ENCODE measurements around the gene ERN1. TPM values are rescaled to one million over a fixed set of nuclear protein-coding genes. Genes with fewer than 3 reads are reported as not detected.

ERN1 gene
- total RNA-seq, 1 experiment from 2014 or later, result 13.5 TPM

DNA sequence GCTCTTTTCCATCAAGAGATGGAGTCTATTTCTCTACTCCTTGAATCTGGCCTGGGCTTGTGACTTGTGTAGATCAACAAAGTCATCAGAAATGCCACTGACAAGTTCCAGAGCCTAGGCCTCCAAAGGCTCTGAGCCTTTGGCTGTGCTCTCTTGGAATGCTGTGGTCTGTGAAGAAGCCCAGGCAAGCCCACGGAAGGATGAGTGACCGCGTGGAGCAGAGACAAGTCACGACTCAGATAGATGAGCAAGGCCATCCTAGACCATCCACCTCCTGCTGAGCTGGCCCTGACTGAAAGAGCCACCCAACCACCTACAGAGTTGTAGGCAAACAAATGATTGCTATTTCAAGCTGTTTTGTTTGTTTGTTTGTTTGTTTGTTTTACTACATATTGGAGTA, 97.9 kb downstream of the ERN1 start:
- H3K79me2 ChIP-seq (ENCODE audit: low read length), result no peaks in the 10 kb centered on the region
- no peak overlapping the region for H3K27ac ChIP-seq (ENCODE audit: low read length)
- 0 out of 2 replicates have a peak, but pooled peaks have one; percentile 21 for ATAC-seq
- H3K9me2 ChIP-seq (replicated peaks; ENCODE audit: low read length), result no peaks in the 10 kb centered on the region
- TF ChIP-seq EZH2phosphoT487 (IDR thresholded peaks at IDR 0.05; ENCODE audit: borderline replicate concordance, low read length) (no peak), EZH2 (IDR thresholded peaks at IDR 0.05; ENCODE audit: low read length, unreplicated experiment) (no peak)
- TF ChIP-seq, protein P1, sequence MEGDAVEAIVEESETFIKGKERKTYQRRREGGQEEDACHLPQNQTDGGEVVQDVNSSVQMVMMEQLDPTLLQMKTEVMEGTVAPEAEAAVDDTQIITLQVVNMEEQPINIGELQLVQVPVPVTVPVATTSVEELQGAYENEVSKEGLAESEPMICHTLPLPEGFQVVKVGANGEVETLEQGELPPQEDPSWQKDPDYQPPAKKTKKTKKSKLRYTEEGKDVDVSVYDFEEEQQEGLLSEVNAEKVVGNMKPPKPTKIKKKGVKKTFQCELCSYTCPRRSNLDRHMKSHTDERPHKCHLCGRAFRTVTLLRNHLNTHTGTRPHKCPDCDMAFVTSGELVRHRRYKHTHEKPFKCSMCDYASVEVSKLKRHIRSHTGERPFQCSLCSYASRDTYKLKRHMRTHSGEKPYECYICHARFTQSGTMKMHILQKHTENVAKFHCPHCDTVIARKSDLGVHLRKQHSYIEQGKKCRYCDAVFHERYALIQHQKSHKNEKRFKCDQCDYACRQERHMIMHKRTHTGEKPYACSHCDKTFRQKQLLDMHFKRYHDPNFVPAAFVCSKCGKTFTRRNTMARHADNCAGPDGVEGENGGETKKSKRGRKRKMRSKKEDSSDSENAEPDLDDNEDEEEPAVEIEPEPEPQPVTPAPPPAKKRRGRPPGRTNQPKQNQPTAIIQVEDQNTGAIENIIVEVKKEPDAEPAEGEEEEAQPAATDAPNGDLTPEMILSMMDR (conservative IDR thresholded peaks at IDR 0.05; ENCODE audit: low read depth, low read length), result no peak
- POLR2A ChIA-PET (ENCODE audit: unreplicated experiment), result no interaction called here
- peak; percentile 33 for DNase-seq
- no peak overlapping the region for H3K4me3 ChIP-seq (ENCODE audit: low read length)
- H3K4me1 ChIP-seq (ENCODE audit: insufficient read depth, low read length), result no peaks in the 10 kb centered on the region
- H3K9ac ChIP-seq (ENCODE audit: low read length), result no peak overlapping the region
- H3K9me3 ChIP-seq (ENCODE audit: low read length), result no peaks in the 10 kb centered on the region
- H3K36me3 ChIP-seq (ENCODE audit: low read depth, low read length), result no peaks in the 10 kb centered on the region
- BruUV-seq (replicated peaks), result no TSS peak
- H3K27me3 ChIP-seq (ENCODE audit: low read length), result no peaks in the 10 kb centered on the region
- no peak overlapping the region for H2AFZ ChIP-seq (ENCODE audit: low read length)
- H3K4me2 ChIP-seq (ENCODE audit: low read length), result no peak overlapping the region
- CTCF ChIA-PET, result interaction anchor here (0.5 to 7.9 kb wide), 2 partner anchors 101 to 386 kb away, joined by 5 to 296 read pairs; no protein-coding TSS in a partner anchor
- H3F3A ChIP-seq (ENCODE audit: low read length, unreplicated experiment), result no peaks in the 10 kb centered on the region
- no peaks in the 10 kb centered on the region for H4K20me1 ChIP-seq (ENCODE audit: low read length)
- intact Hi-C loops (cut with micrococcal nuclease), result no loop called here

DNA sequence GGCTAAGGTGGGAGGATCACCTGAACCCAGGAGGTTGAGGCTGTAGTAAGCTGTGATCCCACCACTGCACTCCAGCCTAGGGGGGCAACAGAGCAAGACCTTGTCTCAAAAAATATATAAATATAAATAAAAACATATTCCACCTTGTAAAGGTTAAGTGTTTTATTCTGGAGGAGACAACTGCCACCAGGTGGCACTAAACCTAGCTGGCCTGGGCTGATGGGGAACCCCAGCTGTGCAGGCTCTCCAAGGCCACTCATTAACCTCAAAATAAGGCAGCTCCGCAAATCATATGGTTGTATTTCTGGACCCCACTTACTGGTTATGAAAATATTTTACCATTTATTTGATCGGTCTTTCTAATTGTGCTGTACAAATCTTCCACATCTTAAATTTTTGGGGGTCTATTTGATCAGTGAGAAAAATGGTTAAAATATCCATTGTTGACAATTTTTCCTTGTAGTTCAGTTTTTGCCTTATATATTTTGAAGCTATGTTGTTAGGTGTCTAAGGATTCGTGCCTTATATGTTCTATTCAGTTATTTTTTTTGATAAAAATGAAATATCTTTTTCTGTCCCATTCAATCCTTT, 101.0 kb downstream of the ERN1 start:
- POLR2A ChIA-PET (ENCODE audit: unreplicated experiment), result interaction anchor here (0.7 to 1.0 kb wide), 2 partner anchors 53 to 105 kb away, joined by 3 to 9 read pairs; no protein-coding TSS in a partner anchor
- DNase-seq (peak; percentile 85), ATAC-seq (peak; percentile 68)
- no peak overlapping the region for H3K9ac ChIP-seq (ENCODE audit: low read length)
- no peak overlapping the region for H3K27ac ChIP-seq (ENCODE audit: low read length)
- no peak overlapping the region for H3K4me2 ChIP-seq (ENCODE audit: low read length)
- H3F3A ChIP-seq (ENCODE audit: low read length, unreplicated experiment), result no peaks in the 10 kb centered on the region
- H3K9me3 ChIP-seq (ENCODE audit: low read length), result no peaks in the 10 kb centered on the region
- H3K79me2 ChIP-seq (ENCODE audit: low read length), result no peaks in the 10 kb centered on the region
- TF ChIP-seq, protein P1 (conservative IDR thresholded peaks at IDR 0.05; ENCODE audit: low read depth, low read length), result peak; percentile 84
- TF ChIP-seq EZH2 (IDR thresholded peaks at IDR 0.05; ENCODE audit: low read length, unreplicated experiment) (no peak), EZH2phosphoT487 (IDR thresholded peaks at IDR 0.05; ENCODE audit: borderline replicate concordance, low read length) (no peak)
- no peaks in the 10 kb centered on the region for H4K20me1 ChIP-seq (ENCODE audit: low read length)
- CTCF ChIA-PET, result interaction anchor here (0.6 to 7.9 kb wide), 11 partner anchors 12 to 253 kb away, joined by 3 to 296 read pairs (median 5); no protein-coding TSS in a partner anchor
- no peaks in the 10 kb centered on the region for H3K27me3 ChIP-seq (ENCODE audit: low read length)
- no peak overlapping the region for H2AFZ ChIP-seq (ENCODE audit: low read length)
- no peaks in the 10 kb centered on the region for H3K36me3 ChIP-seq (ENCODE audit: low read depth, low read length)
- no TSS peak for BruUV-seq (replicated peaks)
- peaks cover 4% of the 10 kb centered on the region; the same call in 1 of the 2 replicates for H3K4me1 ChIP-seq (ENCODE audit: insufficient read depth, low read length)
- intact Hi-C loops (cut with micrococcal nuclease), result loop anchor here (1.0 to 5.0 kb wide), 4 partner anchors 53 to 253 kb away; no protein-coding TSS in a partner anchor
- H3K9me2 ChIP-seq (replicated peaks; ENCODE audit: low read length), result no peaks in the 10 kb centered on the region
- H3K4me3 ChIP-seq (ENCODE audit: low read length), result no peak overlapping the region

All from PC-3 (cell line).